Activated CD8-positive, alpha-beta T cell treated with anti-CD3 and anti-CD28 coated beads, Interleukin-2, amount 10 ng/mL, durations not matched to agents 7 days and 5 days (primary cell): ENCODE data around the gene TALDO1. TPM values are rescaled to one million over a fixed set of nuclear protein-coding genes. Genes with fewer than 3 reads are reported as not detected.

Experiments
- ATAC-seq: fragments of 150-1000 bp; cut with Tn5 transposase; one replicate; pipeline ENCODE4 v1.10.0; 2021; ENCODE audit warnings: moderate library complexity
- CTCF ChIA-PET: fragments of 350-600 bp; sonication (Branson Sonifier 250); formaldehyde crosslinking; loops from one replicate; lab custom pipeline; 2021; ENCODE audit warnings: antibody characterized with exemption; lab: Charles Lee
- POLR2A ChIA-PET: fragments of 350-600 bp; sonication (Branson Sonifier 250); formaldehyde crosslinking; loops from one replicate; lab custom pipeline; 2021; ENCODE audit warnings: antibody characterized with exemption; lab: Charles Lee
- DNase-seq: peaks from one replicate; pipeline ENCODE4 v3.0.0-alpha.2; 2020
- H3K27ac Mint-ChIP-seq: one replicate; pipeline ENCODE4 v1.8.0; 2021; ENCODE audit warnings: mild to moderate bottlenecking, mixed read lengths
- H3K27me3 Mint-ChIP-seq: one replicate; pipeline ENCODE4 v1.8.0; 2021; ENCODE audit warnings: low read depth, mixed read lengths
- H3K36me3 Mint-ChIP-seq: one replicate; pipeline ENCODE4 v1.8.0; 2021; ENCODE audit warnings: low read depth, mixed read lengths
- H3K4me1 Mint-ChIP-seq: one replicate; pipeline ENCODE4 v1.8.0; 2021; ENCODE audit warnings: low read depth, mixed read lengths
- H3K4me3 Mint-ChIP-seq: one replicate; pipeline ENCODE4 v1.8.0; 2021; ENCODE audit warnings: mild to moderate bottlenecking, mixed read lengths
- H3K9me3 Mint-ChIP-seq: one replicate; pipeline ENCODE4 v1.8.0; 2022; ENCODE audit warnings: mixed read lengths; ENCODE audit not compliant: insufficient read depth
- total RNA-seq, 2 experiments: library from RNA; stranded (reverse); gene quantifications; one replicate each; pipeline ENCODE4 v1.2.3, GENCODE V29; 2021

Gene TALDO1
- total RNA-seq, 2 experiments from 2014 or later = 278 to 289 TPM

- Mint-ChIP-seq H3K27ac (no peak overlapping the region), H3K9me3 (no peaks in the 10 kb centered on the region), H3K4me1 (peaks cover 2% of the 10 kb centered on the region), H3K36me3 (peaks cover 48% of the 10 kb centered on the region), H3K27me3 (no peaks in the 10 kb centered on the region), H3K4me3 (no peak overlapping the region)
- no peak for DNase-seq
- CTCF ChIA-PET = interaction anchor here (1.0 kb wide), 1 partner anchor 38 kb away, joined by 4 read pairs; no protein-coding TSS in a partner anchor
- POLR2A ChIA-PET = no interaction called here
- ATAC-seq = no peak
These were observed 17.2 kb downstream of the TALDO1 start for GRCh38 chr11:764322-765024.

DNA sequence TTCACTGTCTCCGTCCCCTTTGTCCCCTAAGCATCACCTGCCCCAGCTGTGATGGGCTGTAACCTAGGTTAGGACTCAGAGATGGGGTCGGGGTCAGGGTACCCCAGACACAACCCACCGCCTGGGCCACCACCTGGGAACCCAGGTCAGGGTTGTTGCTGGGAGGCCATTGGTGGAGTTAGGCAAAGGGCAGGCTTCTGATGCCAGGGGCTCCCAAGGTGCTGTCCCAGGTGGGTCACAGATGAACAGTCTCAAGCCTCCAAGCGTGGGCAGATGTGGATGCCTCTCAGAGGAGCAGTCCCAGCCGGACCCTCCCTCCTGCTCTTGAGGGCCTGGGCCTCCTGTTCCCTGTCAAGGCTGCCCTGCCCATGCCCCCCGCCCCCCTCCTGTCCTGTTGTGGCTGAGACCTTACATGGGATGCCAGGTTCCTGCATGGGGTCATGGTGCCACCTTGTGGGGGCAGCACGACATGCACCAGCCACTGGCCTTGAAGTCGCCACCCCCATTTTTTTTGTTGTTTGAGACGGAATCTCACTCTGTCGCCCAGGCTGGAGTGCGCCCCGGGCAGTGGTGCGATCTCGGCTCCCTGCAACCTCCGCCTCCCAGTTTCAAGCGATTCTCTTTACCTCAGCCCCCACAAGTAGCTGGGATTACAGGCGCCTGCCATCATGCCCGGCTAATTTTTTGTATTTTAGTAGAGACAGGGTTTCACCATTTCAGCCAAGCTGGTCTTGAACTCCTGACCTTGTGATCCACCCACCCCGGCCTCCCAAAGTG is 17.9 kb downstream of the TALDO1 start:
- peak; percentile 70 for ATAC-seq
- peaks cover 43% of the 10 kb centered on the region for H3K36me3 Mint-ChIP-seq
- H3K27me3 Mint-ChIP-seq = no peaks in the 10 kb centered on the region
- no peak overlapping the region for H3K4me3 Mint-ChIP-seq
- peaks cover 2% of the 10 kb centered on the region for H3K4me1 Mint-ChIP-seq
- ChIA-PET POLR2A (no interaction called here), CTCF (interaction anchor here (0.8 to 1.1 kb wide), 3 partner anchors 11 to 39 kb away, joined by 3 to 4 read pairs (median 3); no protein-coding TSS in a partner anchor)
- H3K9me3 Mint-ChIP-seq = no peaks in the 10 kb centered on the region
- peak; percentile 77 for DNase-seq
- peak overlapping the region; percentile 30 for H3K27ac Mint-ChIP-seq

DNA sequence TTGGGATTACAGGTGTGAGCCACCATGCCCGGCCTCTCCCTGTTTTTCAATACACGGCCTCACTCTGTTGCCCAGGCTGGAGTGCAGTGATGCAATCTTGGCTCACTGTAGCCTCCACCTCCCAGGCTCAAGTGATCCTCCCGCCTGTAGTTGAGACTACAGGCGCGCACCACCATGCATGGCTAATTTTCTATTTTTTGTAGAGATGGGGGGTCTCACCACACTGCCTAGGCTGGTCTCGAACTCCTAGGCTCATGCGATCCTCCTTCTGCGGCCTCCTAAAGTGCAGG is 18.5 kb downstream of the TALDO1 start:
- POLR2A ChIA-PET = no interaction called here
- peaks cover 45% of the 10 kb centered on the region for H3K36me3 Mint-ChIP-seq
- ATAC-seq (no peak), DNase-seq (no peak)
- CTCF ChIA-PET = interaction anchor here (0.8 to 1.1 kb wide), 2 partner anchors 11 to 17 kb away, joined by 3 read pairs; no protein-coding TSS in a partner anchor
- H3K27ac Mint-ChIP-seq = no peak overlapping the region
- no peaks in the 10 kb centered on the region for H3K27me3 Mint-ChIP-seq
- peaks cover 2% of the 10 kb centered on the region for H3K4me1 Mint-ChIP-seq
- H3K9me3 Mint-ChIP-seq = no peaks in the 10 kb centered on the region
- H3K4me3 Mint-ChIP-seq = no peak overlapping the region

GRCh38 chr11:766106-766935 is 19.1 kb downstream of the TALDO1 start:
- CTCF ChIA-PET = interaction anchor here (0.8 to 1.1 kb wide), 2 partner anchors 10 to 18 kb away, joined by 3 read pairs; no protein-coding TSS in a partner anchor
- Mint-ChIP-seq H3K27me3 (no peaks in the 10 kb centered on the region), H3K27ac (peak overlapping the region; percentile 1), H3K36me3 (peaks cover 46% of the 10 kb centered on the region), H3K4me3 (no peak overlapping the region), H3K4me1 (peaks cover 2% of the 10 kb centered on the region), H3K9me3 (no peaks in the 10 kb centered on the region)
- no peak for ATAC-seq
- no peak for DNase-seq
- POLR2A ChIA-PET = no interaction called here

GRCh38 chr11:766936-767210 is 19.6 kb downstream of the TALDO1 start:
- CTCF ChIA-PET = no interaction called here
- peaks cover 2% of the 10 kb centered on the region for H3K4me1 Mint-ChIP-seq
- H3K36me3 Mint-ChIP-seq = peaks cover 41% of the 10 kb centered on the region
- ATAC-seq (no peak), DNase-seq (no peak)
- H3K27me3 Mint-ChIP-seq = no peaks in the 10 kb centered on the region
- no peak overlapping the region for H3K4me3 Mint-ChIP-seq
- POLR2A ChIA-PET = no interaction called here
- H3K27ac Mint-ChIP-seq = peak overlapping the region; percentile 1
- H3K9me3 Mint-ChIP-seq = no peaks in the 10 kb centered on the region

GRCh38 chr11:767238-767637 is 20.0 kb downstream of the TALDO1 start:
- peaks cover 41% of the 10 kb centered on the region for H3K36me3 Mint-ChIP-seq
- ChIA-PET POLR2A (no interaction called here), CTCF (no interaction called here)
- peaks cover 2% of the 10 kb centered on the region for H3K4me1 Mint-ChIP-seq
- H3K27me3 Mint-ChIP-seq = no peaks in the 10 kb centered on the region
- no peaks in the 10 kb centered on the region for H3K9me3 Mint-ChIP-seq
- no peak overlapping the region for H3K4me3 Mint-ChIP-seq
- no peak overlapping the region for H3K27ac Mint-ChIP-seq
- DNase-seq = no peak
- no peak for ATAC-seq

- H3K4me3 Mint-ChIP-seq = no peak overlapping the region
- DNase-seq (no peak), ATAC-seq (no peak)
- ChIA-PET CTCF (no interaction called here), POLR2A (interaction anchor here (1.0 kb wide), 1 partner anchor 22 kb away, joined by 3 read pairs; no protein-coding TSS in a partner anchor)
- H3K27ac Mint-ChIP-seq = no peak overlapping the region
- H3K4me1 Mint-ChIP-seq = peaks cover 6% of the 10 kb centered on the region
- peaks cover 17% of the 10 kb centered on the region for H3K36me3 Mint-ChIP-seq
- no peaks in the 10 kb centered on the region for H3K9me3 Mint-ChIP-seq
- no peaks in the 10 kb centered on the region for H3K27me3 Mint-ChIP-seq
These were observed 22.8 kb downstream of the TALDO1 start for GRCh38 chr11:769887-770641.

GRCh38 chr11:770642-771616 is 23.7 kb downstream of the TALDO1 start:
- peaks cover 13% of the 10 kb centered on the region for H3K36me3 Mint-ChIP-seq
- H3K27ac Mint-ChIP-seq = no peak overlapping the region
- no peak for DNase-seq
- ChIA-PET POLR2A (interaction anchor here (0.6 to 1.0 kb wide), 2 partner anchors 23 to 78 kb away, joined by 3 read pairs; no protein-coding TSS in a partner anchor), CTCF (no interaction called here)
- peaks cover 13% of the 10 kb centered on the region for H3K4me1 Mint-ChIP-seq
- ATAC-seq = no peak
- H3K4me3 Mint-ChIP-seq = no peak overlapping the region
- no peaks in the 10 kb centered on the region for H3K9me3 Mint-ChIP-seq
- H3K27me3 Mint-ChIP-seq = no peaks in the 10 kb centered on the region

GRCh38 chr11:771617-772204 is 24.4 kb downstream of the TALDO1 start:
- CTCF ChIA-PET = no interaction called here
- ATAC-seq (no peak), DNase-seq (no peak)
- Mint-ChIP-seq H3K36me3 (peaks cover 7% of the 10 kb centered on the region), H3K27ac (no peak overlapping the region), H3K9me3 (no peaks in the 10 kb centered on the region), H3K27me3 (no peaks in the 10 kb centered on the region), H3K4me1 (peaks cover 17% of the 10 kb centered on the region), H3K4me3 (no peak overlapping the region)
- POLR2A ChIA-PET = no interaction called here
